GM12891 (cell line): ENCODE results near the gene GRIFIN.

Experiments used
- PAX5 ChIP-seq: IDR thresholded peaks from 2 replicates; pipeline ENCODE4 v1.6.1; 2011; ENCODE audit warnings: low read length, moderate library complexity, mild to moderate bottlenecking; ENCODE audit not compliant: insufficient read depth, severe bottlenecking
- POLR2A ChIP-seq: IDR thresholded peaks from 2 replicates; pipeline ENCODE4 v1.6.1; 2011; ENCODE audit warnings: low read depth, low read length, control low read depth
- POLR2AphosphoS5 ChIP-seq: IDR thresholded peaks from 2 replicates; pipeline ENCODE4 v1.6.1; 2011; ENCODE audit warnings: low read depth, low read length, control low read depth
- SPI1 ChIP-seq: IDR thresholded peaks from 2 replicates; pipeline ENCODE4 v1.6.1; 2011; ENCODE audit warnings: low read depth, low read length, control low read depth
- TAF1 ChIP-seq: IDR thresholded peaks from 2 replicates; pipeline ENCODE4 v1.6.1; 2011; ENCODE audit warnings: low read depth, low read length, control low read depth

- TF ChIP-seq POLR2AphosphoS5 (no peak), POLR2A (no peak), TAF1 (no peak), SPI1 (no peak), PAX5 (no peak)
Observed at GRCh38 chr7:2445047-2445446, 31.2 kb downstream of the GRIFIN start.
